Skeletal muscle satellite cell (primary cell): Measurements from ENCODE around the gene SUCO.
"Not testable (repeated sequence)": the region's sequence is repeated elsewhere in the genome, so short reads cannot be mapped to it uniquely, and the experiment has no call there.

Experiments
- H3K27me3 ChIP-seq: 2 replicates; pipeline ENCODE4 v1.7.0; 2013; ENCODE audit warnings: low read length; ENCODE audit not compliant: control insufficient read depth, insufficient read depth
- H3K36me3 ChIP-seq: 2 replicates; pipeline ENCODE4 v1.7.0; 2013; ENCODE audit warnings: mild to moderate bottlenecking, control low read depth, low read length; ENCODE audit not compliant: insufficient read depth
- H3K4me1 ChIP-seq: 2 replicates; pipeline ENCODE4 v1.7.0; 2013; ENCODE audit warnings: low read length; ENCODE audit not compliant: control insufficient read depth, insufficient read depth
- H3K4me2 ChIP-seq: 2 replicates; pipeline ENCODE4 v1.7.0; 2013; ENCODE audit warnings: mild to moderate bottlenecking, low read length
- H3K4me3 ChIP-seq: 2 replicates; pipeline ENCODE4 v1.7.0; 2013; ENCODE audit warnings: low read length
- H3K9ac ChIP-seq: 2 replicates; pipeline ENCODE4 v1.7.0; 2013; ENCODE audit warnings: mild to moderate bottlenecking, low read depth, low read length, moderate library complexity
- H3K9me3 ChIP-seq: replicated peaks from 2 replicates; pipeline ENCODE4 v1.7.0; 2013; ENCODE audit warnings: mild to moderate bottlenecking, control low read depth, low read length

Gene SUCO

GRCh38 chr1:172591429-172591828, 58.5 kb downstream of the SUCO start:
- Histone ChIP-seq H3K36me3 (peaks cover 20% of the 10 kb centered on the region), H3K4me1 (peaks cover 31% of the 10 kb centered on the region)
- H3K9me3 ChIP-seq, H3K4me2 ChIP-seq, H3K4me3 ChIP-seq, H3K27me3 ChIP-seq, H3K9ac ChIP-seq: not testable (repeated sequence)

- not testable (repeated sequence) for H3K4me1 ChIP-seq, H3K27me3 ChIP-seq, H3K4me3 ChIP-seq, H3K9ac ChIP-seq, H3K4me2 ChIP-seq, H3K9me3 ChIP-seq
- H3K36me3 ChIP-seq, result peaks cover 21% of the 10 kb centered on the region
Measured at GRCh38 chr1:172595066-172595465, 62.1 kb downstream of the SUCO start.

GRCh38 chr1:172596782-172597181, 63.8 kb downstream of the SUCO start:
- H3K4me3 ChIP-seq, H3K9ac ChIP-seq, H3K9me3 ChIP-seq, H3K27me3 ChIP-seq, H3K4me2 ChIP-seq, H3K4me1 ChIP-seq: not testable (repeated sequence)
- H3K36me3 ChIP-seq, result peaks cover 19% of the 10 kb centered on the region

GRCh38 chr1:172599912-172600311, 67.0 kb downstream of the SUCO start:
- Histone ChIP-seq H3K27me3 (no peaks in the 10 kb centered on the region), H3K4me3 (no peak overlapping the region), H3K9me3 (no peaks in the 10 kb centered on the region), H3K4me1 (no peaks in the 10 kb centered on the region), H3K9ac (no peak overlapping the region), H3K36me3 (peaks cover 37% of the 10 kb centered on the region), H3K4me2 (no peak overlapping the region)

- Histone ChIP-seq H3K9ac (no peak overlapping the region), H3K4me1 (no peaks in the 10 kb centered on the region), H3K9me3 (no peaks in the 10 kb centered on the region), H3K36me3 (peaks cover 37% of the 10 kb centered on the region), H3K4me2 (no peak overlapping the region), H3K4me3 (no peak overlapping the region), H3K27me3 (no peaks in the 10 kb centered on the region)
Measured at GRCh38 chr1:172600615-172601014, 67.7 kb downstream of the SUCO start.

- no peak overlapping the region for H3K9ac ChIP-seq
- no peaks in the 10 kb centered on the region for H3K9me3 ChIP-seq
- H3K27me3 ChIP-seq, result no peaks in the 10 kb centered on the region
- no peak overlapping the region for H3K4me3 ChIP-seq
- no peak overlapping the region for H3K4me2 ChIP-seq
- no peaks in the 10 kb centered on the region for H3K4me1 ChIP-seq
- peaks cover 37% of the 10 kb centered on the region for H3K36me3 ChIP-seq
Measured at GRCh38 chr1:172601046-172601630, 68.2 kb downstream of the SUCO start.

- H3K4me3 ChIP-seq, result no peak overlapping the region
- no peaks in the 10 kb centered on the region for H3K27me3 ChIP-seq
- peaks cover 5% of the 10 kb centered on the region for H3K4me1 ChIP-seq
- peaks cover 29% of the 10 kb centered on the region for H3K36me3 ChIP-seq
- H3K9ac ChIP-seq, result no peak overlapping the region
- H3K9me3 ChIP-seq, result no peaks in the 10 kb centered on the region
- no peak overlapping the region for H3K4me2 ChIP-seq
Measured at GRCh38 chr1:172602706-172603105, 69.8 kb downstream of the SUCO start.

GRCh38 chr1:172603816-172604215, 70.9 kb downstream of the SUCO start:
- Histone ChIP-seq H3K9ac (no peak overlapping the region), H3K36me3 (peaks cover 29% of the 10 kb centered on the region), H3K4me2 (no peak overlapping the region), H3K9me3 (no peaks in the 10 kb centered on the region), H3K4me1 (peaks cover 5% of the 10 kb centered on the region), H3K4me3 (no peak overlapping the region), H3K27me3 (no peaks in the 10 kb centered on the region)

GRCh38 chr1:172605641-172606040, 72.7 kb downstream of the SUCO start:
- Histone ChIP-seq H3K4me3 (no peak overlapping the region), H3K36me3 (peaks cover 32% of the 10 kb centered on the region), H3K4me2 (no peak overlapping the region)

GRCh38 chr1:172607145-172607544, 74.2 kb downstream of the SUCO start:
- peak overlapping the region; percentile 41 for H3K4me2 ChIP-seq
- no peak overlapping the region for H3K4me3 ChIP-seq
- no peaks in the 10 kb centered on the region for H3K9me3 ChIP-seq
- peaks cover 30% of the 10 kb centered on the region for H3K36me3 ChIP-seq
- H3K4me1 ChIP-seq, result peaks cover 5% of the 10 kb centered on the region
- no peaks in the 10 kb centered on the region for H3K27me3 ChIP-seq
- H3K9ac ChIP-seq, result no peak overlapping the region

More at GRCh38 chr1:172605641-172606040, 72.7 kb downstream of the SUCO start:
- peaks cover 5% of the 10 kb centered on the region for H3K4me1 ChIP-seq
- no peak overlapping the region for H3K9ac ChIP-seq
- H3K27me3 ChIP-seq, result no peaks in the 10 kb centered on the region
- no peaks in the 10 kb centered on the region for H3K9me3 ChIP-seq

GRCh38 chr1:172608098-172608601, 75.2 kb downstream of the SUCO start:
- peaks cover 5% of the 10 kb centered on the region for H3K4me1 ChIP-seq
- H3K4me3 ChIP-seq, result no peak overlapping the region
- H3K36me3 ChIP-seq, result peaks cover 25% of the 10 kb centered on the region
- no peaks in the 10 kb centered on the region for H3K27me3 ChIP-seq
- H3K9me3 ChIP-seq, result no peaks in the 10 kb centered on the region
- H3K4me2 ChIP-seq, result no peak overlapping the region
- H3K9ac ChIP-seq, result no peak overlapping the region

GRCh38 chr1:172609528-172609927, 76.6 kb downstream of the SUCO start:
- peaks cover 12% of the 10 kb centered on the region for H3K36me3 ChIP-seq
- H3K4me1 ChIP-seq, result peaks cover 5% of the 10 kb centered on the region
- no peak overlapping the region for H3K9ac ChIP-seq
- H3K4me2 ChIP-seq, result no peak overlapping the region
- H3K9me3 ChIP-seq, result no peaks in the 10 kb centered on the region
- H3K27me3 ChIP-seq, result no peaks in the 10 kb centered on the region
- no peak overlapping the region for H3K4me3 ChIP-seq
